Endodermal cell (in vitro differentiated cells): ENCODE results near the gene P2RX6. TPM values are rescaled to one million over a fixed set of nuclear protein-coding genes. Genes with fewer than 3 reads are reported as not detected.

Experiments used
- DNase-seq: peaks from one replicate; pipeline ENCODE4 v3.0.0-alpha.2; 2017
- H3K27ac ChIP-seq: 2 replicates; pipeline ENCODE4 v1.5.1; 2013; ENCODE audit warnings: mild to moderate bottlenecking, low read depth, low read length, moderate library complexity
- H3K27me3 ChIP-seq: 2 replicates; pipeline ENCODE4 v1.6.1; 2013; ENCODE audit warnings: mild to moderate bottlenecking, low read length, moderate library complexity; ENCODE audit not compliant: insufficient read depth, control insufficient read depth, poor library complexity, severe bottlenecking
- H3K36me3 ChIP-seq: 2 replicates; pipeline ENCODE4 v1.7.0; 2013; ENCODE audit warnings: mild to moderate bottlenecking, low read length, moderate library complexity; ENCODE audit not compliant: control insufficient read depth, insufficient read depth
- H3K4me1 ChIP-seq: one replicate; pipeline ENCODE4 v1.7.0; 2013; ENCODE audit warnings: low read length; ENCODE audit not compliant: control insufficient read depth, insufficient read depth
- H3K4me3 ChIP-seq: 2 replicates; pipeline ENCODE4 v1.5.1; 2013; ENCODE audit warnings: mild to moderate bottlenecking, low read length, moderate library complexity
- H3K9ac ChIP-seq: 2 replicates; pipeline ENCODE4 v1.6.1; 2013; ENCODE audit warnings: mild to moderate bottlenecking, low read length, moderate library complexity; ENCODE audit not compliant: poor library complexity, severe bottlenecking; ENCODE audit errors: extremely low read depth
- H3K9me3 ChIP-seq: 2 replicates; pipeline ENCODE4 v1.6.1; 2013; ENCODE audit warnings: mild to moderate bottlenecking, low read length, moderate library complexity; ENCODE audit not compliant: control insufficient read depth
- H3K27ac Mint-ChIP-seq: 2 replicates; pipeline ENCODE4 v1.8.0; 2020; ENCODE audit warnings: mixed read lengths
- H3K27me3 Mint-ChIP-seq: 2 replicates; pipeline ENCODE4 v1.8.0; 2021; ENCODE audit warnings: mild to moderate bottlenecking, mixed read lengths; ENCODE audit not compliant: insufficient read depth
- H3K36me3 Mint-ChIP-seq: 2 replicates; pipeline ENCODE4 v1.8.0; 2020; ENCODE audit warnings: low read depth, mixed read lengths
- H3K4me1 Mint-ChIP-seq: 2 replicates; pipeline ENCODE4 v1.8.0; 2020; ENCODE audit warnings: mixed read lengths
- H3K4me3 Mint-ChIP-seq: 2 replicates; pipeline ENCODE4 v1.8.0; 2020; ENCODE audit warnings: mild to moderate bottlenecking, moderate library complexity, mixed read lengths
- H3K9me3 Mint-ChIP-seq: 2 replicates; pipeline ENCODE4 v1.8.0; 2020; ENCODE audit warnings: mild to moderate bottlenecking, mixed read lengths
- CTCF ChIP-seq: fragments of 200-600 bp; sonication (generic); conservative IDR thresholded peaks from 2 replicates; pipeline ENCODE4 v1.5.0; 2021; ENCODE audit warnings: antibody characterized with exemption, mild to moderate bottlenecking
- WGBS, 2 experiments: methylation state at CpG; one replicate each; pipeline versions ENCODE4 v1.1.5 to v1.1.7; 2013; ENCODE audit warnings: missing lambda C conversion rate in 2 of 2, mixed read lengths in 1 of 2; ENCODE audit not compliant: insufficient coverage in 1 of 2, insufficient read length in 1 of 2; 5-methylcytosine and 5-hydroxymethylcytosine counted together
- total RNA-seq, 2 donors: library from RNA; stranded (reverse); fragmentation: NEBNext Ultra II Directional in 1 of 2; extraction: Animal tissue kit (Norgen Biotek cat#: 25700) in 1 of 2; gene quantifications; 2 replicates in 1 of 2; 3 replicates in 1 of 2; pipeline ENCODE4 v1.2.1, GENCODE V29; 2021

P2RX6 gene
- total RNA-seq, 2 donors from 2014 or later = 0.73 to 1.9 TPM

DNA sequence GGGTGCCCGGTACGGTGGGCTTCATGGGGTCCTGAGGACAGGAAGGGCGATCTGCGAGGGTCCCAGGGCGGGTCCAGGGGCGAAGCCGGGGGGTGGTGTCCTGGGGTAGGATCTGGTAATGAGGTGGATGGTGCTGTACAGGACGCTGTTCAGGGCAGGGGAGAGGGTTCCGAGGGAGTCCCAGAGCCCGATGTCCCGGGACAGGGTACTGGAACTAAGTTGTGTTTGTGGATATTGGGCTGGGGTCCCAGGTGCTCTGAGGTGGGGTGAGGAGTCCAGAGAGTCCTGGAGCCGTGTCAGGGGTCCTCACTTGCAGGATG, 32.4 kb upstream of the P2RX6 start:
- WGBS, 2 experiments = 7 to 11% methylated on average over 7 to 12 of the region's 12 CpGs
- Mint-ChIP-seq H3K4me1 (peaks cover 27% of the 10 kb centered on the region), H3K9me3 (peaks cover 12% of the 10 kb centered on the region), H3K27ac (peak overlapping the region; percentile 75), H3K36me3 (peaks cover 19% of the 10 kb centered on the region), H3K27me3 (peaks cover 24% of the 10 kb centered on the region), H3K4me3 (peak overlapping the region; percentile 92)
- H3K36me3 ChIP-seq = peaks cover 24% of the 10 kb centered on the region
- H3K4me3 ChIP-seq = peak overlapping the region; percentile 94
- TF ChIP-seq CTCF = no peak
- DNase-seq = no peak
- H3K9me3 ChIP-seq = peaks cover 11% of the 10 kb centered on the region
- H3K9ac ChIP-seq = peak overlapping the region; percentile 81
- H3K4me1 ChIP-seq = no peaks in the 10 kb centered on the region
- no peak overlapping the region for H3K27ac ChIP-seq
- peaks cover 2% of the 10 kb centered on the region for H3K27me3 ChIP-seq

DNA sequence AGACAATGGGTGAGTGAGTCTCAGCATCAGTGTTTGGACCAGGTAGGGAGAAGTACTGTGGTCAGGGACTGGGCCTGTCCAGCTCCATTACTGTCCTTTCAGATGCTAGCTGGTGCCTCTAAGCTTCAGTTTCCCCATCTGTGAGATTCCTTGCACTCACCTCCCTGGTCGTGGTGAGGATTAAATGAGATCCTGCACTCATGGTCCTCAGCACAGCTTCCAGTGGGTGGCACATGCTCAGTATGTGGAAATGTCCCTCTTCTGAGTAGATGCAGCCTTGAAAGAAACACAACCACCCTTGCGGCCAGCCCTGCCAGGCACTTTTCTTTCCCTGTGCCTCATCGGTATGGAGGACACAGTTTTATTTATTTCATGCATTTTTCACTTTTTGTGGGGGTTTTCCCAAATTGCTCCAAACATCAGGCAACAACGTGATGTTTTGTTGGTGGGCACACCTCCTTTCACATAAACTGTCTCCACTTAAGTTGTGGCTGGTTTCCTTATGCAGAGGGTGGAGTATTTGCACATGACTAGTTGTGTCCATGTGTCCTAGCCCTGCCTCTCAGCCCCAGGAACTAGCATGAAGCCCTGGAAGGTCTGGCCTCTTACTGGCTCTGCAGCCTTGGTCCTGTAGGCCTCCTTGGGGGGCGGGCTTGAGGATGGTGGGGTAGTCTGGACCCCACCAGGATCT, 31.7 kb upstream of the P2RX6 start:
- Histone ChIP-seq H3K9me3 (peaks cover 9% of the 10 kb centered on the region), H3K27me3 (no peaks in the 10 kb centered on the region), H3K9ac (no peak overlapping the region), H3K36me3 (peaks cover 24% of the 10 kb centered on the region), H3K4me3 (peak overlapping the region; percentile 94), H3K27ac (no peak overlapping the region), H3K4me1 (no peaks in the 10 kb centered on the region)
- no peak for TF ChIP-seq CTCF
- peak overlapping the region; percentile 92 for H3K4me3 Mint-ChIP-seq
- H3K36me3 Mint-ChIP-seq = peaks cover 26% of the 10 kb centered on the region
- H3K27ac Mint-ChIP-seq = no peak overlapping the region
- DNase-seq = no peak
- 79 to 94% methylated on average over 2 to 5 of the region's 5 CpGs for WGBS, 2 experiments
- peaks cover 17% of the 10 kb centered on the region for H3K27me3 Mint-ChIP-seq
- H3K9me3 Mint-ChIP-seq = peaks cover 9% of the 10 kb centered on the region
- peaks cover 27% of the 10 kb centered on the region for H3K4me1 Mint-ChIP-seq

- no peak overlapping the region for H3K9ac ChIP-seq
- peaks cover 24% of the 10 kb centered on the region for H3K36me3 ChIP-seq
- H3K27ac Mint-ChIP-seq = no peak overlapping the region
- peaks cover 17% of the 10 kb centered on the region for H3K4me1 Mint-ChIP-seq
- peaks cover 1% of the 10 kb centered on the region for H3K27me3 Mint-ChIP-seq
- H3K4me3 Mint-ChIP-seq = no peak overlapping the region
- H3K4me3 ChIP-seq = no peak overlapping the region
- no peak overlapping the region for H3K27ac ChIP-seq
- TF ChIP-seq CTCF = no peak
- no peaks in the 10 kb centered on the region for H3K27me3 ChIP-seq
- DNase-seq = no peak
- no peaks in the 10 kb centered on the region for H3K4me1 ChIP-seq
- peaks cover 29% of the 10 kb centered on the region for H3K36me3 Mint-ChIP-seq
- no peaks in the 10 kb centered on the region for H3K9me3 Mint-ChIP-seq
- 92 to 94% methylated on average over 2 to 7 of the region's 7 CpGs for WGBS, 2 experiments
- H3K9me3 ChIP-seq = no peaks in the 10 kb centered on the region
Measured at GRCh38 chr22:20985720-20986119, 29.2 kb upstream of the P2RX6 start.
